IMR-90 (cell line): ENCODE data around the gene SMTNL1. TPM values are rescaled to one million over a fixed set of nuclear protein-coding genes. Genes with fewer than 3 reads are reported as not detected.
A peak's percentile ranks its signal among the peaks of the same experiment; 100 is the strongest.

Experiments used
- ATAC-seq: fragments of 200-7000 bp; cut with Tn5 transposase; 2 replicates; pipeline ENCODE4 v1.9.1; 2020; ENCODE audit warnings: low read depth, mild to moderate bottlenecking, moderate library complexity
- BruUV-seq: library from RNA; stranded (reverse); fragments of 400-500 nt; replicated peaks from 2 replicates; lab custom pipeline; 2021; lab: Mats Ljungman, UMichigan
- CTCF ChIA-PET: fragments of 300-600 bp; formaldehyde crosslinking; extraction: SDS; loops from one replicate; lab custom pipeline; 2021; ENCODE audit warnings: antibody characterized with exemption; lab: Yijun Ruan, JAX
- POLR2A ChIA-PET: fragments of 300-600 bp; sonication (Branson Sonifier 250); formaldehyde crosslinking; loops from one replicate; lab custom pipeline; 2022; ENCODE audit warnings: antibody characterized with exemption; ENCODE audit not compliant: unreplicated experiment; lab: Charles Lee
- DNase-seq: peaks from one replicate; pipeline ENCODE4 v3.0.0; 2013
- H2AFZ ChIP-seq: replicated peaks from 2 replicates; pipeline ENCODE3; 2013; ENCODE audit warnings: low read length, mild to moderate bottlenecking; ENCODE audit not compliant: poor library complexity
- H2AK5ac ChIP-seq: 2 replicates; pipeline ENCODE4 v1.6.1; 2013; ENCODE audit warnings: low read depth, low read length, inconsistent platforms
- H2AK9ac ChIP-seq: replicated peaks from 2 replicates; pipeline ENCODE3; 2013; ENCODE audit warnings: mild to moderate bottlenecking, low read depth, low read length, moderate library complexity; ENCODE audit not compliant: poor library complexity
- H2BK120ac ChIP-seq: 2 replicates; pipeline ENCODE4 v1.6.1; 2013; ENCODE audit warnings: low read depth, low read length, inconsistent platforms
- H2BK15ac ChIP-seq: 3 replicates; pipeline ENCODE4 v1.6.1; 2013; ENCODE audit warnings: low read depth, low read length, inconsistent platforms
- H2BK20ac ChIP-seq: 2 replicates; pipeline ENCODE4 v1.6.1; 2013; ENCODE audit warnings: low read depth, mild to moderate bottlenecking, inconsistent platforms, low read length, moderate library complexity
- H2BK5ac ChIP-seq: 2 replicates; pipeline ENCODE4 v1.6.1; 2013; ENCODE audit warnings: mild to moderate bottlenecking, low read depth, low read length, inconsistent platforms; ENCODE audit not compliant: poor library complexity, severe bottlenecking
- H3K14ac ChIP-seq: replicated peaks from 2 replicates; pipeline ENCODE4 v1.6.1; 2013; ENCODE audit warnings: low read depth, low read length, inconsistent platforms
- H3K18ac ChIP-seq: 2 replicates; pipeline ENCODE4 v1.6.1; 2013; ENCODE audit warnings: low read depth, low read length, control low read depth
- H3K23ac ChIP-seq: 2 replicates; pipeline ENCODE4 v1.6.1; 2013; ENCODE audit warnings: low read depth, low read length, inconsistent platforms
- H3K27ac ChIP-seq: 2 replicates; pipeline ENCODE4 v1.5.1; 2013; ENCODE audit warnings: mild to moderate bottlenecking, control low read depth, low read length; ENCODE audit not compliant: insufficient read depth
- H3K27me3 ChIP-seq: 2 replicates; pipeline ENCODE4 v1.6.1; 2013; ENCODE audit warnings: low read length; ENCODE audit not compliant: control insufficient read depth, insufficient read depth
- H3K36me3 ChIP-seq: 2 replicates; pipeline ENCODE4 v1.6.1; 2013; ENCODE audit warnings: low read length, mixed read lengths; ENCODE audit not compliant: control insufficient read depth, insufficient read depth
- H3K4ac ChIP-seq: 2 replicates; pipeline ENCODE4 v1.6.1; 2013; ENCODE audit warnings: low read depth, low read length, inconsistent platforms
- H3K4me1 ChIP-seq: 2 replicates; pipeline ENCODE4 v1.6.1; 2013; ENCODE audit warnings: low read length, mixed read lengths; ENCODE audit not compliant: control insufficient read depth, insufficient read depth
- H3K4me2 ChIP-seq: 2 replicates; pipeline ENCODE4 v1.6.1; 2013; ENCODE audit warnings: low read depth, mild to moderate bottlenecking, control low read depth, low read length, moderate library complexity
- H3K4me3 ChIP-seq: 2 replicates; pipeline ENCODE4 v1.5.1; 2013; ENCODE audit warnings: low read depth, mild to moderate bottlenecking, control low read depth, low read length, moderate library complexity; ENCODE audit not compliant: insufficient read depth
- H3K56ac ChIP-seq: 2 replicates; pipeline ENCODE4 v1.6.1; 2013; ENCODE audit warnings: low read length, inconsistent platforms; ENCODE audit not compliant: insufficient read depth; ENCODE audit errors: extremely low read depth
- H3K79me1 ChIP-seq, 2 experiments: 2 replicates each; pipeline ENCODE4 v1.6.1; 2013; ENCODE audit warnings: low read length in 2 of 2, inconsistent platforms in 1 of 2, low read depth in 1 of 2
- H3K9ac ChIP-seq: 2 replicates; pipeline ENCODE4 v1.6.1; 2013; ENCODE audit warnings: low read depth, low read length, control low read depth
- H3K9me1 ChIP-seq: 2 replicates; pipeline ENCODE4 v1.6.1; 2013; ENCODE audit warnings: low read length, inconsistent platforms; ENCODE audit not compliant: insufficient read depth
- H3K9me3 ChIP-seq: 2 replicates; pipeline ENCODE4 v1.6.1; 2013; ENCODE audit warnings: low read length; ENCODE audit not compliant: control insufficient read depth, insufficient read depth
- H4K20me1 ChIP-seq: 2 replicates; pipeline ENCODE4 v1.6.1; 2013; ENCODE audit warnings: low read length, inconsistent platforms; ENCODE audit not compliant: insufficient read depth
- H4K5ac ChIP-seq: 2 replicates; pipeline ENCODE4 v1.6.1; 2013; ENCODE audit warnings: mild to moderate bottlenecking, low read depth, low read length, control low read depth
- H4K8ac ChIP-seq, 2 experiments: 2 replicates each; pipeline ENCODE4 v1.6.1; 2013; ENCODE audit warnings: low read depth in 2 of 2, low read length in 2 of 2, control low read depth in 1 of 2, inconsistent platforms in 1 of 2
- H4K91ac ChIP-seq: 2 replicates; pipeline ENCODE4 v1.6.1; 2013; ENCODE audit warnings: low read depth, low read length, inconsistent platforms; ENCODE audit not compliant: insufficient read depth
- CHD1 ChIP-seq: IDR thresholded peaks from 2 replicates; pipeline ENCODE4 v1.6.1; 2012; ENCODE audit warnings: low read depth, low read length, improper control_type of control experiment
- FOS ChIP-seq: fragments of 150-350 bp; IDR thresholded peaks from 2 replicates; pipeline ENCODE4 v1.6.1; 2016; ENCODE audit warnings: low read depth, low read length
- MAFK ChIP-seq: IDR thresholded peaks from 2 replicates; pipeline ENCODE4 v1.6.1; 2012; ENCODE audit warnings: low read depth, low read length, improper control_type of control experiment
- POLR2A ChIP-seq: IDR thresholded peaks from 2 replicates; pipeline ENCODE4 v1.6.1; 2012; ENCODE audit warnings: mild to moderate bottlenecking, low read depth, low read length
- RFX5 ChIP-seq: IDR thresholded peaks from 2 replicates; pipeline ENCODE4 v1.8.0; 2012; ENCODE audit warnings: low read depth, mild to moderate bottlenecking, low read length, moderate library complexity
- WGBS, 2 experiments: methylation state at CpG; one replicate each; pipeline versions ENCODE4 v1.1.5 to v1.1.7; 2013; ENCODE audit warnings: missing lambda C conversion rate in 2 of 2; ENCODE audit not compliant: insufficient read length in 1 of 2; ENCODE audit errors: extremely low coverage in 2 of 2; 5-methylcytosine and 5-hydroxymethylcytosine counted together
- dilution Hi-C: fragments of 300-500 bp; cut with HindIII; formaldehyde crosslinking; loops from one replicate; pipeline ENCODE4 v1.14.3; 2018; ENCODE audit warnings: low sequenced_read_pairs; ENCODE audit not compliant: unreplicated experiment
- in situ Hi-C: fragments of 300-500 bp; cut with MboI; formaldehyde crosslinking; loops from 3 replicates; pipeline ENCODE4 v1.14.3; 2019; ENCODE audit warnings: low sequenced_read_pairs, inconsistent platforms, mixed read lengths
- intact Hi-C: fragments of 100-400 bp; cut with micrococcal nuclease; formaldehyde crosslinking; loops from 2 replicates; pipeline ENCODE4 v1.10.0; 2022
- polyA plus RNA-seq, 3 experiments: library from polyadenylated mRNA; depleted of rRNA; stranded (reverse); fragments of >200 nt; gene quantifications; 2 replicates each; pipeline ENCODE4 v1.2.3, GENCODE V29; 2012; ENCODE audit warnings: low replicate concordance in 1 of 3
- total RNA-seq: library from RNA; depleted of rRNA; stranded (reverse); fragments of >200 nt; gene quantifications from 2 replicates; pipeline ENCODE4 v1.2.3, GENCODE V29; 2012
- TF ChIP-seq, protein P1 (sequence below): fragments of 150-350 bp; IDR thresholded peaks from 2 replicates; pipeline ENCODE4 v1.6.1; 2017; ENCODE audit warnings: mild to moderate bottlenecking, antibody characterized with exemption, low read length, low read depth
- TF ChIP-seq, protein P2 (sequence below): fragments of 150-350 bp; IDR thresholded peaks from 2 replicates; pipeline ENCODE4 v1.6.1; 2016; ENCODE audit warnings: low read depth, mild to moderate bottlenecking, low read length, moderate library complexity, borderline replicate concordance

SMTNL1 gene
- total and polyA plus RNA-seq, 2 of the 4 experiments (the other 2 are of a cell fraction): not detected

DNA sequence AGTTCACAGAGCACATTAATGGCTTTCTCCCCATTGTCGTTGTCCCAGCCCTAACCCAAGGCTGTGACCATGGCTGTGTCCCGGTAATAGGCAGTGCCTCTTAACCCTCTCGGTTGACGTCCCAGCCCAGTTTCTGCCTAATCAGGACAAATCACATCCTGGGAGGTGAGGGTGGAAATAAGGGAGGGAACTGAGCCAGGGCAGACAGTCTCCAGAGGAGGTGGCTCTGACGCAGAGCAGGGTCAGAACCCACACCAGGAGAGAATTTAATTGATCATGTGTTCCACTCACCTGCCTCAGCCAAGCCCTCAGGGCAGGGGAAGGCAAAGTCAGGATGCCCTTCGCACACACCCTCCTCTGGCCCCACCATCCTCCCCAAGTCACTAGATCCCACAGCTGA, 38.9 kb upstream of the SMTNL1 start:
- Histone ChIP-seq H3K4me2 (no peak overlapping the region), H2AFZ (no peak overlapping the region), H3K18ac (no peak overlapping the region), H2BK15ac (no peak overlapping the region), H4K5ac (no peak overlapping the region), H3K56ac (no peak overlapping the region), H3K9ac (no peak overlapping the region), H3K9me3 (no peaks in the 10 kb centered on the region), H2BK120ac (no peak overlapping the region), H3K27ac (no peak overlapping the region), H2BK20ac (no peak overlapping the region), H4K20me1 (no peaks in the 10 kb centered on the region; the same call in 1 of the 2 replicates), H2AK5ac (no peak overlapping the region), H3K27me3 (no peaks in the 10 kb centered on the region), H3K36me3 (peaks cover 31% of the 10 kb centered on the region), H3K79me1 (peaks cover 3 to 19% of the 10 kb centered on the region in 2 experiments; a peak in 2 of 4 replicates), H2BK5ac (no peak overlapping the region), H3K4me1 (peaks cover 15% of the 10 kb centered on the region), H2AK9ac (peak overlapping the region; percentile 11), H4K8ac (no peak overlapping the region), H3K14ac (no peak overlapping the region), H3K9me1 (peaks cover 13% of the 10 kb centered on the region; the same call in 1 of the 2 replicates), H3K23ac (no peak overlapping the region), H4K91ac (no peak overlapping the region), H3K4me3 (no peak overlapping the region), H3K4ac (no peak overlapping the region; the same call in 1 of the 2 replicates)
- 90% methylated on average over 2 of the region's 6 CpGs; no CpG with 5 or more reads in 1 of the 2 experiments for WGBS, 2 experiments
- no peak for TF ChIP-seq CHD1
- no peak for TF ChIP-seq FOS
- TF ChIP-seq RFX5: no peak
- TF ChIP-seq, protein P1, sequence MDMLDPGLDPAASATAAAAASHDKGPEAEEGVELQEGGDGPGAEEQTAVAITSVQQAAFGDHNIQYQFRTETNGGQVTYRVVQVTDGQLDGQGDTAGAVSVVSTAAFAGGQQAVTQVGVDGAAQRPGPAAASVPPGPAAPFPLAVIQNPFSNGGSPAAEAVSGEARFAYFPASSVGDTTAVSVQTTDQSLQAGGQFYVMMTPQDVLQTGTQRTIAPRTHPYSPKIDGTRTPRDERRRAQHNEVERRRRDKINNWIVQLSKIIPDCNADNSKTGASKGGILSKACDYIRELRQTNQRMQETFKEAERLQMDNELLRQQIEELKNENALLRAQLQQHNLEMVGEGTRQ: no peak
- TF ChIP-seq POLR2A: no peak
- TF ChIP-seq, protein P2, sequence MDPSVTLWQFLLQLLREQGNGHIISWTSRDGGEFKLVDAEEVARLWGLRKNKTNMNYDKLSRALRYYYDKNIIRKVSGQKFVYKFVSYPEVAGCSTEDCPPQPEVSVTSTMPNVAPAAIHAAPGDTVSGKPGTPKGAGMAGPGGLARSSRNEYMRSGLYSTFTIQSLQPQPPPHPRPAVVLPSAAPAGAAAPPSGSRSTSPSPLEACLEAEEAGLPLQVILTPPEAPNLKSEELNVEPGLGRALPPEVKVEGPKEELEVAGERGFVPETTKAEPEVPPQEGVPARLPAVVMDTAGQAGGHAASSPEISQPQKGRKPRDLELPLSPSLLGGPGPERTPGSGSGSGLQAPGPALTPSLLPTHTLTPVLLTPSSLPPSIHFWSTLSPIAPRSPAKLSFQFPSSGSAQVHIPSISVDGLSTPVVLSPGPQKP: no peak
- no peak for TF ChIP-seq MAFK
- DNase-seq: no peak
- intact Hi-C loops (no loop called here), in situ Hi-C loops (loop anchor here (10.0 to 25.0 kb wide), 2 partner anchors 146 to 1014 kb away; partner anchors contain the start of genes OR5B21 and YPEL4), dilution Hi-C loops (no loop called here)
- POLR2A ChIA-PET: no interaction called here
- no TSS peak for BruUV-seq
- no peak for ATAC-seq
- CTCF ChIA-PET: no interaction called here
